HUDEP-2 (cell line): ENCODE data around the gene BFSP1.

ENCODE experiments used
- DNase-seq, 76 experiments: peaks; one replicate each; lab custom pipeline; 2025; ENCODE audit not compliant: unreplicated experiment in 76 of 76; lab: John Stamatoyannopoulos, UW

BFSP1 gene

GRCh38 chr20:17469246-17470030 lies 61.7 kb downstream of the BFSP1 start:
- no peak for DNase-seq

GRCh38 chr20:17468073-17468840 lies 62.9 kb downstream of the BFSP1 start:
- DNase-seq, result no peak

- no peak for DNase-seq
Observed at GRCh38 chr20:17467120-17467655, 64.0 kb downstream of the BFSP1 start.

- DNase-seq, result no peak
Observed at GRCh38 chr20:17466641-17467040, 64.5 kb downstream of the BFSP1 start.

GRCh38 chr20:17465236-17465635 lies 65.9 kb downstream of the BFSP1 start:
- DNase-seq, result no peak

- DNase-seq, result no peak
Observed at GRCh38 chr20:17463711-17464110, 67.5 kb downstream of the BFSP1 start.

- DNase-seq, result no peak
Observed at GRCh38 chr20:17461941-17462340, 69.2 kb downstream of the BFSP1 start.

GRCh38 chr20:17460119-17460518 lies 71.1 kb downstream of the BFSP1 start:
- peak in 1 of 76 experiments; percentile 2 for DNase-seq

- no peak for DNase-seq
Observed at GRCh38 chr20:17457588-17458190, 73.5 kb downstream of the BFSP1 start.

GRCh38 chr20:17457079-17457478 lies 74.1 kb downstream of the BFSP1 start:
- DNase-seq, result no peak

- no peak for DNase-seq
Observed at GRCh38 chr20:17456279-17456678, 74.9 kb downstream of the BFSP1 start.

- no peak for DNase-seq
Observed at GRCh38 chr20:17453592-17453991, 77.6 kb downstream of the BFSP1 start.

GRCh38 chr20:17452441-17452840 lies 78.7 kb downstream of the BFSP1 start:
- no peak for DNase-seq

- peak in 1 of 76 experiments; percentile 3 for DNase-seq
Observed at GRCh38 chr20:17449031-17449430, 82.1 kb downstream of the BFSP1 start.

- DNase-seq, result no peak
Observed at GRCh38 chr20:17448071-17448470, 83.1 kb downstream of the BFSP1 start.

GRCh38 chr20:17446171-17446570 lies 85.0 kb downstream of the BFSP1 start:
- DNase-seq, result no peak

GRCh38 chr20:17445543-17445942 lies 85.6 kb downstream of the BFSP1 start:
- DNase-seq, result no peak

GRCh38 chr20:17444091-17444490 lies 87.1 kb downstream of the BFSP1 start:
- no peak for DNase-seq
